Measurements from ENCODE around the gene GSDMA.

Gene GSDMA, protein sequence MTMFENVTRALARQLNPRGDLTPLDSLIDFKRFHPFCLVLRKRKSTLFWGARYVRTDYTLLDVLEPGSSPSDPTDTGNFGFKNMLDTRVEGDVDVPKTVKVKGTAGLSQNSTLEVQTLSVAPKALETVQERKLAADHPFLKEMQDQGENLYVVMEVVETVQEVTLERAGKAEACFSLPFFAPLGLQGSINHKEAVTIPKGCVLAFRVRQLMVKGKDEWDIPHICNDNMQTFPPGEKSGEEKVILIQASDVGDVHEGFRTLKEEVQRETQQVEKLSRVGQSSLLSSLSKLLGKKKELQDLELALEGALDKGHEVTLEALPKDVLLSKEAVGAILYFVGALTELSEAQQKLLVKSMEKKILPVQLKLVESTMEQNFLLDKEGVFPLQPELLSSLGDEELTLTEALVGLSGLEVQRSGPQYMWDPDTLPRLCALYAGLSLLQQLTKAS

DNA sequence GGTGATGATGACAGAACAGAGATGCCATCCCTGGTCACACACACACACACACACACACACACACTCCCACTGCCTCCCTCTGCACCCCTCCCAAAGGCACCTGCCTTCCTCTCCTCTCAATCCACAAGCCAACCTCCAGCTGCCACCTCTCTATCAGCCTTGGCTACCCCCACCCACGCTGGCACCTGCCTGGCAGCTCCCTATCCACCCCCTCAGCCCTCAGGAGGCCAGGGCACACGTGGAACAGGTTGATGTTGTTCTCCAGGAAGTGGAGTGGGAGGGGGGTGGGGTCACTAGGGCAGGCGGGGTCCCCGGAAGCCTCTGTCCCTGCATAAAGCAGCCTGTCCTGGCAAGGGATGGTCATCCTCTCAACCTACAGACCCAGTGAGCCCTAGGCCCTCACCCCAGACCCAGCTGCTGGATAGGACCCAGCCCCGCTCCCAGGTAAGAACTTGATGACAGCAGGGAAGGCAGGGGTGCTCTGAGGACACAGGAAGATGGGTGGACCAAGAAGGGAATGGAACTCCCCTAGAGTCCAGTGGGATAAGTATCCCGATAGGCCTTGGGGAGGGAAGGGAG lies at the start of gene GSDMA:
GSDMA (plus strand) TSS at position 363 of the 579 bp plus-strand sequence. CDS start 2,684 bp downstream, outside the sequence.
- no peak for DNase-seq (ENCODE audit: low spot score)

DNA sequence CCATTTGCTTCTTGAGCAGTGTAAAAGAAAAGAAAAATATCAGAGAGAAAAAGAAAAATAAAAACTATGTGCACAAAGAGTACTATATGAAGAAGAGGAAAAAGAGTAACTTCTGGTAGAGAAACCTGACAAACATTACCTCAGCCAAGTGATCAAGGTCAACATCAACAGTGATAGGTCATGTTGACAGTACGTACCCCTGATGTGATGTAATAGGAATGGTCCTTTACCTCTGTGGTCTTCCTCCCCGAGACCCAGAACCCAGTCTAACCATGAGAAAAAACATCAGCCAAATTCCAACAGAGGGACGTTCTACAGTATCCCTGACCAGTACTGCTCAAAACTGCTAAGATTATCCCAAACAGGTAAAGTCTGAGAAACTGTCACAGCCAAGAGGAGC lies 48.8 kb upstream of the GSDMA start:
- no peak for DNase-seq (ENCODE audit: low spot score)

DNA sequence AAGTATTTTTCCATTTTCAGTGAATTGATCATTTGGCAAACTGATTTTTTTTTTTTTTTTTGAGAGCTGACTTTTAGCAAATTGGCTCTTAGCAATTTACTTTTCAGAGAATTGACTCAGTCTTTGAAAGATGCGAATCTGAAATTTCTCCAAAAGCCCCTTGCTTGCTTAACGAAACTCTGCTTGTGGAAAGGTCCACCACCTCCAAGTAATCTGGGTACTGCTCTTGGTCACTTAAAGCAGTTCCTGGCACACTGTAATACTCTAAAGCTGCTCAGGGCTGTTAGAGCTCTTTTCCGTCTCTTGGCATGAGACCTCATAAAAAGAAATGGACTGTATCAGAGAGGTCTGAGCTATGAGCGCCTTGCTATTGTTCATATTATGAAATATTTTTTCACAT lies 47.2 kb upstream of the GSDMA start:
- no peak for DNase-seq (ENCODE audit: low spot score)

DNA sequence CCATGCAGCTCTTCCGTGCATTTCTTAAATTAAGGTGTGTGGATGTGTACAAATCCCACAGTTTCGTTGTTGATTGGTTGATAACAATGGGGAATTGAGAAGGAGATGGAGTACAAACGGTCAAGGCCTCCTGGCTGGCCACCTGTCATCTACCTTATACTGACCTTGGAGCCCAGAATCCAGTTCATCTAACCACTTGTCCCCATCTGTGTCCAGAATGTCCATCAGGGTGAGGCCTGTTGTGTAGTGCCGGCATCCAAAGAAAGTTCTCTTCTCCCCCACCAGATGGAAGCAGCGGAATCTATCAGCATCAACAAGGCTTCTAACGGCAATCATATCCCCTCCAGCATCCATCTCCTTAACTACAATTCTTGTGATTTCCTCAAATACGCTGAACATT lies 45.9 kb upstream of the GSDMA start:
- no peak for DNase-seq (ENCODE audit: low spot score)

DNA sequence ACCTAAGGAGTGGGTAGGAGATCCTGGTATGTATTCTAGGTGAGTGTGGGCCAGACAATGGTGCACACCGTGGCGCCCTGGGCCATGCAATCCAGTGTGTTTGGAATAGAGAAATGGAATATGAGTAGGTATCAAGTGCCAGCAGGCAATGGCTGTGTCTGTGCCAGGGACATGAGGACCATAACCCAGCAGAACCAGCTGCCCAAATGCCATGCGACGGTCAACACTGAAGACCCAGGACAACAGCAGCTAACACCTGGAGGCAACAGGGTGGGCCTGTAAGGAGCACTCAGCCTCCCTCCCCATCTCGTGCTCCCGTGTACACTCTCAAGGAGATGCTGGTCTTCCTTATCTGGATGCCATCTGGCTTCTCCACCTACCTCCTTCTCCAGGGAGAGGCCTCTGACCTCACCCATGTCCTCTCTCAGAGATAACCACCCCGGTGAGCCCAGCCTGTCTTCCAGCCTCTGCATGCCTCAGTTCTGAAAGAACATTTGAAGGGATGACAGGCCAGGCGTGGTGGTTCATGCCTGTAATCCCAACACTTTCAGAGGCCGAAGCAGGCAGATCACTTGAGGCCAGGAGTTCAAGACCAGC lies 43.6 kb upstream of the GSDMA start:
- DNase-seq (ENCODE audit: low spot score): no peak

DNA sequence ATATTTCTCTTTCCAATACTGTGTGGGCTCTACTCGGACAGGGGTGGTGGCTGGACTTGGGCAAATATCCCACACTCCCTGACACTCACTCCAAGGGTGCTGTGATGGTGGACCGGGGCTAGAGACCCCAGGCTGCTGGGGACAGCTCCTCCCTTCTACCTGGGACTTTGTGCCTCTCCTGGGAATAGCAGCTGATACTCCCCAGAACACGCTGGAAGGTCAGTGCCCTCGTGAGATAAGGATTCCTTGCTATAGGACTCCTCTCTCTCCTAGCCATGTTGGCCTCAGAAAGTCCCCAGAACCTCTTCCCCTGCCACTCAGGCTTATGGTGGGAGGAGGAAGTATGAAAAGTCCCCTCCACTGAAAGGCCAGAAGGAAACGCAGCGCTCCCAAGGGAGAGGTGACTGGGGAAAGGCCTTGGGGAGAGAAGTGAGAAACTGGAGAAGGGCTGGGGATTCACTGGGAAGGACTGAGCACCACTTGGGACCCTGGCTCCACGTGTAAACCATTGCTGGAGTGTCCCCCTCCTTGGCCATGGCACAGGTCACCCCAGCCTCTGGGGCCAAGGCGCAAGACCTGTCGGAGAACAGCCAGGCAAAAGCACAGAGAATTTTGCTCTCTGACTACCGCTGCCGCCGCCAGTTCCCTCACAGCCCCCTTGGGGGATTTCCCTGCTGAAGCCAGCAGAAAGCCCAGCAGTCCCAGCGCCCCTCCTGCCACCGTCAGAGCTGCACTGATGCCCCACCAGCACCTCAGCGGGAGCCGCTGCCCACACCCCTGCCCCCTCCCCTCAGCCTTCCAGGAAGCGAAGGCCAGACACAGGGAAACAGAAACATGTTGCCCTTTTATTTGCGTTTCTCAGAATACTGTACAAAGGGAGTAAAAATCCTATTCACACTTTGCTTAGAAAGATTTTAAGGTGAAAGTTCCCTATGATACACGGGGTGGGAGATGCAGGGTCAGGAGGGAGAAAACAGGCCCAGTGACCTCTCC lies 42.3 kb upstream of the GSDMA start:
- DNase-seq (ENCODE audit: low spot score): peak; percentile 40

DNA sequence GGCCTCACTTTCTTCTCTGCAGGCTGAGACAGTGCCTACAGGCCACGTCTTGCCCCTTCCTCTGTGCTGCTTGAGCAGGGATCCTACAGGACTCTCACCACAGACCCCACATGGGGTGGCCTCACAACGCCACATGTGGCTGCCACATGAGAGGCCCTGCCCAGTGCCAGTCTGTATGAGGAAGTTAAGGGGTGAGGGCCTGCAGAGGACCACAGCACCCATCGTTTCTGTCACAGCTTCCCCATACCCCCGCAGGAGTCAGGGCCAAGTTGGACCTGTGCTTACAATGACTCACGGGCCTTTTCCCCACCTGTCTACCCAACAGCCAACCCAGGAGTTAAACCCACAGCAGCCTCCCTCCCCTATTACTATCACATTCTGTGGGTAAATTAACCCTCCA lies 41.5 kb upstream of the GSDMA start:
- DNase-seq (ENCODE audit: low spot score): peak; percentile 20

DNA sequence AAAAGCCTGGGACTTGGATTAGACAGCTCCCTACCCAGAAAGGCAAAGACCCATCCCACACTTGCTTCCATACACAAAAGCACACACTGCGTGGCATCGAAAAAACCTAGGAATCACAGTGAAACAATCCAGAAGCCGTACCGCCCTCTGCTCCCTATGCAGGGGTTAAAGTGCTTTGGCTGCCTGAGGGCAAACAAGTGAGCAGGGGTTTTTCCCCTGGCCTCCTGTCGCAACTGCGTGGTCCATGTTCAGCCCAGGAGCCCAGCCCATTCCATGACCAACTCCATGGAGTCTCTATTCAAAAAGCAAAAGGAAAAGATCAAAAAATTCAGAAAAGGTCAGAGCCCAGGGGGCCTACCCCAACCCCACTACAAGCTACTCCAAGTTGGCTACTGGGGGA lies 40.8 kb upstream of the GSDMA start:
- DNase-seq (ENCODE audit: low spot score): no peak

DNA sequence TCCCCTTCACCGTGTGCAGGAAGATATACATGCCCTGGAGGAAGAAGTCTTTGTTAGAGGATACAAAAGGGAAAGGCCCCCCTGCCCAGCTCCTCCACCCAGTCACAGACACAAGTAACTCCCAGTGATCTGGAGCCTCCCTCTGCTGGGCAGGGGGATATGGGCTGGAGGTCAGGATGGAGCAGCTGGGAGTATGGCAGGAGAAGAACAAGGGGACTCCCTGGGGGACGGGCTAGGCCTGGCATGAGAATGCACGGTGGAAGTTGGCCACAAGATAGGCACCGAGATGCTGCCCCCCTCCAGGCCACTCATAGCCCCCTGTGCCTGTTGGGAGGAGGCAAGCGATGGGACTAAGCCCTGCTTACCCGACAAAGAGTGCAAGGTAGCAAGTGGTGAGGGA lies 39.6 kb upstream of the GSDMA start:
- DNase-seq (ENCODE audit: low spot score): no peak

DNA sequence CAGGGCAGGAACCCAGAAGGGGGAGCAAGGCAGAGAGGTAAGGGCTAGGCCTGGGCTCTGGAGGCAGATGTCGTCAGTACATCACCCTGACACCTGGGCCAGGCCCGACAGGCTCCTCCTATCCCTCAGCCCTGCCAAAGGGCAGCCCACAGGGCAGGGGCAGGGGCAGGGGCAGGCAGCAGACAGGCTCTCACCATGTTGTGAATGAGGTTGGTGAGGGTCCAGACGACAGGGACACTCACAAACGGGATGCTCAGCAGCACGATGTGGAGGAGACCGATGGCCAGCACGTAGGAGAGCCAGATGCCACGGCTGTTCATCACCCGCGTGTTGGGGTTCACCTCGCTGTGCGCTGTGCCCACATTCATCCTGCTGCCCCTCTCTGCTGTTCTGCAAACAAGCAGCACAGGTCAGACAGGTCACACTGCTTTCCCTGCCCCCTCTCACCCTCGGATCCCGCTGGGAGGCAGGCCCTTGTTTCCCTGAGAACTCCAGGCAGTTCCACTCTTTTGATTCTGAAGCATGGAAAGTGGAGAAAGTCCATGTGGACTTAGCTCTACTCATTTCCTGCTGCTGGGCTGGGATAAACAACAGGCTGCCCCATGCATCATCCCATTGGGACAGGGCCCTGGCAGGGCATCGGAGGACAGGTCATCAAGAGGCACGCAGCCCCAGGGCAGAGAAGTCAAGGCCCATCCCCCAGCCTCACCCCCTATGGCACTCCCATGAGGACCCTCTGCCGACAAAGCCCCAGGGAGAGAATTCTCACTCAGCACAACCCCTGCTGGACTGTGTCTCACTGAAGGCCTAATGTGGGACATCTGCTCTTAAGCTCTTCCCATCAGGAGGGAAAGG lies 38.7 kb upstream of the GSDMA start:
- DNase-seq (ENCODE audit: low spot score): no peak

DNA sequence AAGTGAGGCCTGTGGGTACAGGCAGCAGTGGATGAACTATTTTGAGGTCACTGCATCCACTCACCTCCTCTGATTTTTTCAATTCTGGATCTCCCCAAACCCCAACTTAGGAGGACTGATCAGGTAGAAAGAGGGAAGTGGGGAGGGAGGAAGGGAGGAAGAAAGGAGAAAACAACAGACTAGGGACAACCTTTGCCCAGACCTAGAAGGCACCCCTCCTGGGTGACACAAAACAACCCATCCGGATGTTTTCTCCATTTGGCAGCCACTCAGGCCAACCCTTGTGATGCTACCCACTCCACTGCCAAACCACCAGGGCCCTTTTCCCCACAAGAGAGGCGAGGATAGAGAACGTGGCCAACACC lies 38.1 kb upstream of the GSDMA start:
- DNase-seq (ENCODE audit: low spot score): no peak

DNA sequence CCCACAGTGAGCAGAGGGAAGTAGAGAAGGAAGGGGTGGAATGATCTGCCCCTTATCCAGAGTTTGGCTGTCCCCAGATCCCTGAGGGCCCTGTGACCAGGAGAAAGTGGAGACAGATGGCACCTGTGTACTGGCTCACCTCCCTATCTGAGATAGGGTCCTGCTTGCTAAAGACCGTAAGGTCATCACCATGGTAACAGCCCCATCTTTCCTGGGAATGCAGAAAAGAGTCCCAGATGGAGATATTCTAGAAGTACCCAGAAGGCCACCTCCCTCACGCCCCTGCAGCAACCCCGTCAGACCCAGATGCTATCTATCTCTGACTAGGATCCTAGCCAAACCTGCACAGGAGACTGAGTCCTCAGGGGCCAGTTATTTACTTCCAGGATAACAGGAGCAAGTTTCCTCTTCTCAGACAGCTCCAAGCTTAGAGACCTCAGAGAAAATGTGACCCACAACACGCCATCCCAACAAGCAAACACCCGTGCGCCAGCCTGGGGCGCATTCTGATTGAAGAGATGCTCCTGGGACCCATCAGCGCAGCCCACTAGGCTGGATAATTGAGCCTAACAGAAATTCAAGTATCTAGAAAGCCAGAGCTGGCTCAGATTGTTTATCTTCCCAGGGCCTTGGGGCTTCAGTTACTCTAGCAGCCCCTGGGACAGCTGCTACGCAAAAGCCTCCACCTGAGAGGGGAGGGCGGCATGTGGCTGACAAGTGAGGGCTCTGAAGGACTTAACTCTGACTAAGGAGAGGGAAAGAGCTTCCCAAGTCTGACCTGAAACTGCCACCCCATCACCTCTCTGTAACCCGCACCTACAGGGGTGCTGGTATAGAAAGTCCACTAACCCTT lies 37.3 kb upstream of the GSDMA start:
- no peak for DNase-seq (ENCODE audit: low spot score)

DNA sequence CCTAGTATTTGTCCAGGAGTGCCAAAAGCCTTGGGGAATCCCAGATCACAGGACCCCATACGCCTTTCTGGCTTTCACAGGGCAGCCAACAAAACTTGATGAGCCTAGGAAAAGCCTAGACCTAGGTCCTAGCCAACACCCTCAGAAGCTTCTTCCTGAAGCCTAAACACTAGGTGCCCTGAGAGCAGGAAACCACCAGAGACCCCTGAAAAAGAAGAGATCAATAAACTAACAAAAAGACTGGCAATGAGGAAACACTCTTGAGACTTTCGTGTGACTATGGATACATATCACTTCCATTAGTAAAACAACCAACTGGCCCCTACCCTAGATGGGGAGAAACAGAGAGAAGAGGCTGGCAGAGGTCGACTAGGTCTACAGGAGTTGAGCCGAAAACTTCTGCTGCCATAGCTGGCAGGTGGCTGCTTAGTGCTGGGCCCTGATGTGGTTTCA lies 36.6 kb upstream of the GSDMA start:
- DNase-seq (ENCODE audit: low spot score): no peak

DNA sequence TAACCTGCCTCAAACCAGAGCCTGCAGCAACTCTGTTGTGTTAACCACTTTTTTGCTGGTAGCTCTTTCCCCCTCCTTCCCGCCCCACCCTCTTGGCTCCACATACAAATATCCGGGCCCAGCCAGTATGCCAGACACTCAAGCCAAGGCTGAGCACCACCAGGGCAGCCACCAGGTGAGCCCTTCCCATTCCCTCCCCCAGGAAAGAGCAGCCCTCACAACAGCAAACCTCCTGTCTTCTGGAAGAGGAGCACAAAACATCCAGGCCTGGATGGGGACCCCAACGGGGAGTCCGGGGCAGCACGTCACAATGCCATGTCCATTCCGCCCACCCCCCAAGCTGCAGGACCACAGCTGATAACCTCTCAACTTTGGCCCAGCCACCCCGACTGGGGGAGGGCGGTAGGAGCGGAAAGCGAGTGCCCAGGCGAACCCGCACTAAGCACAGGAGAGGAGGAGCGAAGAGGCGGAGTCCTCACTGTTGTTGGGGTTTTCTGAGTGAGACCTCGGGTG lies 36.2 kb upstream of the GSDMA start:
- peak; percentile 60 for DNase-seq (ENCODE audit: low spot score)

DNA sequence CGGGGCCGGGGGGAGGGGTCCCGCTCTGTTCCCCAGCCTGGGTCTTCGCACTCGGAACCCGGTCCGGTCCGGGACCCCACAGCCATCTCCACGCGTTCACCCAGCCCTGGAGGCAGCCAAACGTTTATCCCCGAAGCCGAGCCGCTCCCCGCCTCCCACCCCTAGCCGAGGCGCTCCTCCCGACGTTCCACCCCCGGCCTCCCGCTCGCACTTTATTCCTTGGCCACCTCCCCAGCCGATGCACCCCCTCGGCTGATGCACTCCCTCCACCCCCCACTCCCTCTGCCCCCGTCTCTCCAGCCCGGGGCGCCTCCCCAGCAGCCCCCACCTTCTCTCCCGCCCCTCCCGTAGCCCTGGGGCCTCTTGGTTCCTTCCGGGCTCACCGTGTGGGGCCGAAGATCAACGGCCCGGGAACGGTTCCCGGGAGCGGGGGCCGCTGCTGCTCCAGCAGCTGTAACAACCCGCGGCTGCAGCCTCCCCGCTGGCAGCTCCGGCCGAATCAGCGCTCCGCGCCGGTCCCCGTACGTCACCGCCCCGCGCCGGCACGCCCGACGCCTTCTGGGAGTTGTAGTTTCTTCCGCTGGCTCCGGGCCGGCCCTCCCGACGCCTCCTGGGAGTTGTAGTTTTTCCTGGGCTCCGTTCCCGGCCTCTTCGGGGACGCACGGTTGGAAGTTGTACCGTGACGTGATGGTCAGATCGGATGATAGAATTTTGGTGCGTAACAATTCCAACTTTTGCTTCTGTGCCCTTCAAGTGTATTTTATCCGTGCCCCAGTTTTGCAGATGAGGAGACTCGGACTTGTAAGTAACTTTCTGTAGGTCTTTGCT lies 35.5 kb upstream of the GSDMA start, which contains the start of the genes LRRC3C and ORMDL3:
LRRC3C (plus strand) TSS at position 632 of the 828 bp plus-strand sequence. CDS start 13,792 bp downstream, outside the sequence.
ORMDL3 (minus strand) TSS at position 501 of the 828 bp plus-strand sequence. CDS start 3,398 bp downstream, outside the sequence.
- DNase-seq (ENCODE audit: low spot score): peak; percentile 93

DNA sequence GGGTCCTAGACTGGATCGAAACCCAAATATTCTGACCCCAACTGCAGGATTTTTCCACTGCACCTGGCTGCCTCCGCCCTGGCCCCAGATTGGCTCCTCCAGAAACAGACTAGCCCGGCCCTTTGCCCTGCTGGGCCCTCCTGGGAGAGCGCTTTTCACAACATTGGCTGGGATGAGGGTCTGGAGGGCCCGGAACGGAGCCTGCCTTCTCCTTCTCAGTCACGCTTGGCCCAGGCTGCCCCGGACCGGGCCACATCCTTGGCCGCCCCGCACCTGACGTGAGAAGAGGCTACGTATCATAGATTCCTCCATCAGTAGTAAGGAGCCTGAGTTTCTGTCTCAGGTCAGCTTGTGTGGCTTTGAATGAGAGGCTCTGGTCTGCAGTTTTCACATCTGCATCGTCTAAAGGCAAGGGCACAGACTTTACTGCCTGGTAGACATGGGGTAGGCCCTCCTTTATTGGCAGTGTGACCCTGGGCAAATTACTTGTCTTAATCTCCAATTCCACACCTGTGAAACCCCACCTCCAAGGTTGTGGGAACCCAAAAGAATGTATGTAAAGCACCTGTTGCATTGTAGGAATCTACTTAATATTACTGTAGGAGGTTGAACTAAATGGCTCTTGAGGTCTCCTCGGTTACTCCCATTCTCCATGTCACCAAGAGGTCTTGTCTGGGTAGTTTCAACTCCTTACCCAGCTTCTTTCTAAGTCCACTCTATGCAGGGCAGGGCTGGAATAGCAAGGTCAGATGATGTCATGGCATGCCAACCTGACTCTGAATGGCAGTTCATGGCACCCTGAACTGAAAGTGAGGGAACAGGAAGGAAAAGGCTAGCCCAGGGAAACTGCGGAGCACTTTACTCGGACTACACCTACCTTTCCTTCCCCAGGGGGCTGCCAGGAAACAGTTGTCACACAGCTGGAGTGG lies 34.6 kb upstream of the GSDMA start:
- DNase-seq (ENCODE audit: low spot score): peak; percentile 24

DNA sequence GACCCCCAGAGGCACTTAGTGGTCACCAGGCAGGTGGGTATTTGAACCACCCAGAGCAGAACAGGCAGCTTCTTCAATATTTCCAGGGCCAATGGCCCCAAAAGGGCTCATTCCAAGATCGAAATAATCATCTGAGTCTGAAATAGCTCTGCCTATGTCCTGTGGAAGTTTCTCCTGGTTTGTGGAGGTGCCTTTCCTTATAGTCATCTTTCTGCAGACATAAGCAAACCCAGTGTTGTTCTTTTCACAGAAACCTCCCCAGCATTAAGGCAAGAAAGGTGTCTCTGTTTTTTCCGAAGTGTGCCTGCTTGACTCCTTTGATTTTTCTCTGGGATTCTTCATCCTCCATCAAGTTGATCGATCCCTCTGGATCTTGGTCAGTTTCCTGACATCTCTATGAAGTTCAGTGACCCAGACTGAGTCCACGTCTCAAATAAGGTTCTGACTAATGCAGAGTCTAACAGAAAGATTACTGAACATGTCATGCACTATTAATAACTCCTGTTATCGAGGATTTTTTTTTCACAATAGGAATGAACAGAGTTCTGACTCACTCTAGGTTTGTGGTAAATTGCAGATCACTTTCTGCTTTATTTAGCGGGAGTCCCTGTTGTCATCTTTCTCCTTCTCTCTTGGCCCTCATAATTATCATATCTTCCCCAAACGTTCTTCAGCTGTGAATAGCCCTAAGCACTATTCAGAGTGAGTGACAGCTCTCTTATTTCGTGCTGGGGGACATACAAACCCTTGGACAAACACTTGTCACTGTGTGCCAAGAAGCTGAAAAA lies 33.8 kb upstream of the GSDMA start:
- DNase-seq (ENCODE audit: low spot score): no peak

All from germinal center (tissue), 1 donor.